GM19395 (cell line): ENCODE data around the gene CDKL1.

Source experiments
- ATAC-seq: cut with Tn5 transposase; IDR thresholded peaks from one replicate; pipeline ENCODE4 v1.9.1; 2021; ENCODE audit warnings: mild to moderate bottlenecking, moderate library complexity; ENCODE audit not compliant: unreplicated experiment

The CDKL1 gene

GRCh38 chr14:50288146-50288545 is 108.5 kb downstream of the CDKL1 start:
- no peak for ATAC-seq

GRCh38 chr14:50285861-50286260 is 110.8 kb downstream of the CDKL1 start:
- ATAC-seq: no peak
